HG02970 (cell line): Measurements from ENCODE around the gene EFCAB9.
A peak's percentile ranks its signal among the peaks of the same experiment; 100 is the strongest.
"Not testable (repeated sequence)": the region's sequence is repeated elsewhere in the genome, so short reads cannot be mapped to it uniquely, and the experiment has no call there.

Experiments
- ATAC-seq: cut with Tn5 transposase; IDR thresholded peaks from one replicate; pipeline ENCODE4 v1.9.1; 2021; ENCODE audit warnings: mild to moderate bottlenecking, moderate library complexity, moderate number of reproducible peaks; ENCODE audit not compliant: unreplicated experiment, low FRiP score

EFCAB9 gene

DNA sequence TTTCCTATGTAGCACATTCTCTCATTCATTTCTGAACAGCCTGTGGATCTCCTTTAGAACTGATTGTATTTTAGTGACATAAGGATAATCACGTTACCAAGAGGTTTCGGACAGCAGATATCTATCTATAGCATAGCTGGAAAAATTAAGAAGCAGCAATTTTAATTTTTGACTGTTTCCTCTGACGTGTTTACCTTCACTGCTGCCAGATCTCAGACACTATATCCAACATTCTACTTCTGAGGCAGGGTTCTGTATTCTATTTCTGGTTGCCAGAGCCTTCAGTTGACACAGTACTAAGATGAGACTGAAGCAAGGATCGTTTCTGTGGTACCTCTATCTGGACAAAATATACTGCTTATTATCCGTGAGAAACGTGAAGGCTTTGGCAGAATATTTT is at the start of gene EFCAB9:
TSS of gene EFCAB9 (plus strand) at position 301 of the 400 bp plus-strand sequence. CDS start at position 302, 1 bp downstream.
- ATAC-seq: no peak

GRCh38 chr5:172144291-172144815 is 49.6 kb upstream of the EFCAB9 start:
- no peak for ATAC-seq

- no peak for ATAC-seq
Measured at GRCh38 chr5:172144931-172145869, 48.8 kb upstream of the EFCAB9 start.

GRCh38 chr5:172145870-172146747 is 47.9 kb upstream of the EFCAB9 start:
- no peak for ATAC-seq

DNA sequence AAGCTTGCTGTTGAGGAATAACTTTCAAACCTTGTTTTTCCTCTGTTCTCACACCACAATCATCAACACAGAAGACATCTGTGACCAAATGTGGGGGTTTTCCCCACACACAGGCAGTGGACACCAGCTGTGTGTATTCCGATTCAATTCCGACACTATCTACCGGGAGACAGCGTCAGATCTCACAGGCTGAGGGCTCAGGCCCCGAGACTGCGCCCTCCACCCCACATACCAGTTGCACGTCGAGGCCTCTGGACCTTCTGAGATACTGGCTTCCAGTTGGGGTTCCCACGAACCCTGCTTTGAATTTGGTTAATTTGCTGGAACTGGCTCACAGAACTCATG is 47.3 kb upstream of the EFCAB9 start:
- no peak for ATAC-seq

GRCh38 chr5:172147857-172148256 is 46.1 kb upstream of the EFCAB9 start:
- ATAC-seq: no peak

DNA sequence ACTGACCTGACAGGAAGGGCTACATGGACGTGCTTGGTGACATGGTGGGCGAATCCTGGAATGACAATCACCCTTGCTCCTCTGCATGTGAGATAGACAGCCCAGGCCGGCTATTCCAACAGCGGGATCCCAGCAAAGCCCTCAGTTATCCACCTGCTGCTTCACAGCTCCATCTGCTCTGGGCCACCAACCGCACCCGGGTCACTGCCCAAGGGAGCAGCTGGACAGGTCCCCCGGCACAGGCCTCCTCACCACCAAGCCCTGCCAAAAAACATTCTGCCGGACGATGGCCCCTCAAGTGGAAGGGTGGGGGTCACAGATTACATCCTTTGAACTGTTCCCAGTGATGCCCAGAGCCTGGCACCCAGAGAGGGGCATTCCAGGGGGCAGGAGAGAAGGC is 45.6 kb upstream of the EFCAB9 start:
- ATAC-seq: no peak

GRCh38 chr5:172149073-172149472 is 44.9 kb upstream of the EFCAB9 start:
- no peak for ATAC-seq

DNA sequence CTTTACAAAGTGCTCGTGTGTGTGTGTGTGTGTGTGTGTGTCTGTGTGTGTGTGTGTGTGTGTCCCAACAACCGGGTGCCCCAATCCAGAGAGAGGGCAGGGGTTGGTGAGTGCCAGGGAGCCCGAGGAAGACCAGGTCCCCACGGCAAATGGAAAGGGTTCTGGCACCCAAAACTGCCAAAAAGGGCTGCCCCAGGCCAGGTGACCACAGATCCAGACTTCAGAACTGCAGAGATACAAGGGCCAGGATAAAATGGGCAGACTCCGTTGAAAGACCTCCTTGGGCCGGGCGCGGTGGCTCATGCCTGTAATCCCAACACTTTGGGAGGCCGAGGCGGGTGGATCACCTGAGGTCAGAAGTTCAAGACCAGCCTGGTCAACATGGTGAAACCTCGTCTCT is 44.5 kb upstream of the EFCAB9 start:
- not testable (repeated sequence) for ATAC-seq

DNA sequence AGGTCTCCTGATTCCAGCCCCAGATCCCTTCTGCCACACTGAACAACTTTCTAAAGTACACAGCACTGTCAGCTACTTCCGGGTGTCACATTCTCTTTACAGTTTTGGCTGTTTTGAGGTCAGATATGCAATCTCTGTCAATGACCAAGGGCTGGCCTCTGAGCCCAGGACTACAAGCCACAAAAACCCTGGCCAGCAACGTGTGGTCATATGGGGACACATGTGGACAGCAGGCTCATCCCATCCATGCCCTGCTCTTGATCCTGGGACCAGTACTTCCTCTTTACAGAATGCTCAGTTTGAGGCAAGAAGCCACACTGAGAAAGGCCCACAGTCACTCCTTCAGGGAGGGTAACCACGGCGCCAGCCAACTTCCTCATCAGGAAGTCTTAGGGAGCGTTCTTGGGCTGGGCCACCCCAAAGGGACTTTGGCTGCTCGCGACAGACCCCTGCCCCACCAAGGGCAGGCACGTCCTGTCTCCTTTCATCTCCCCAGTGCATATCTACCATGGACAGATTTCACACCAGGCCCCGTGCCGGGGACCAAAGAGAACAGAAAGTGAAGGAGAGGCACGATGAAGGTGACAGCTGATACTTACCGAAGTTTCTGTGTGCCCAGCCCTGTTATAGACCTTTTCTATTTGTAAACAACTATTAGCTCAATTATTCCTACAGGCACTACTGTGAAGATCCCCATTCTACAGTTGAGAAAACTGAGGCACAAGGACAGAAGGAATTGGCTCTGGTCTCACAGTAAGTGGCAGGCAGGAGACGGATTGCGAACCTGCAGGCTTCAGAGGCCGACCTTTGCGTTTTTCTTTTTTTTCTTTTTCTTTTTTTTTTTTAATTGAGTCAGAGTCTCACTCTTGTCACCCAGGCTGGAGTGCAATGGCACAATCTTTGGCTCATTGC is 43.2 kb upstream of the EFCAB9 start:
- ATAC-seq: peak; percentile 49

DNA sequence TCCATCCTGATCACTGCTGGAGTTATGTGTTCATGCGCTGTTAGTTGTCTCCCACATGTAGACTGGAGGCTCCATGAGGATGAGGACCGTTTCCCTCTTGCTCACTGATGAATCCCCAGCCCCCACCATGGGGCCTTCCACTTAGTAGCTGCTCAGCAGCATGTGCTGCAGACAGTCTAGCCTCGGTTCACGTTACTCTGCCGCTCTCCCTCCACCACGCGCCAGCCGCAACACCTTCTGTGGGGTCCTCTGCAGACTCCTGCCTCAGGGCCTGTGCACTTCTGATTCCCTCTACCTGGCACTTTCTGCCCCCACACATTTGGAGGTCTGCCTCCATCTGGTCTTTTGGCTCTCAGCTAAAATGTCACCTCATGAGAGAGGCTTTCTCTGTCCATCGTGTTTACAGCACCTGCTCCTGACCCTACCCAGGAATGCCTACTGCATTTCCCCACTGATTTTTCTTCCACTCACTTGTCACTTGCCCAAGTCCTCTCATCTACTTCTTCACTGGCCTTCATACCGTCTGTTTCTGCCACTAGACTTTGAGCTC is 42.2 kb upstream of the EFCAB9 start:
- no peak for ATAC-seq

- ATAC-seq: no peak
Measured at GRCh38 chr5:172153695-172154094, 40.3 kb upstream of the EFCAB9 start.

DNA sequence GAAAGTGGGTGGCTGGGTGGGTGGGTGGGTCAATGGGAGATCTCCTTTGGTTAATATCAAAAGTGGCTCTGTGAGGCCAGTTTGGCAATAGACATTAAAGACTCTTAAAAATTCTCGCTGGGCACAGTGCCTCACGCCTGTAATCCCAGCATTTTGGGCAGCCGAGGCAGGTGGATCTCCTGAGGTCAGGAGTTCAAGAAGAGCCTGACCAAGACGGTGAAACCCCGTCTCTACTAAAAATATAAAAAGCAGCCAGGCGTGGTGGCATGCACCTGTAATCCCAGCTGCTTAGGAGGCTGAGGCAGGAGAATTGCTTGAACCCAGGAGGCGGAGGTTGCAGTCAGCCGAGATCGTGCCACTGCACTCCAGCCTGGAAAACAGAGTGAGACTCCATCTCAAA is 38.9 kb upstream of the EFCAB9 start:
- ATAC-seq: not testable (repeated sequence)

GRCh38 chr5:172156541-172156994 is 37.4 kb upstream of the EFCAB9 start:
- no peak for ATAC-seq

DNA sequence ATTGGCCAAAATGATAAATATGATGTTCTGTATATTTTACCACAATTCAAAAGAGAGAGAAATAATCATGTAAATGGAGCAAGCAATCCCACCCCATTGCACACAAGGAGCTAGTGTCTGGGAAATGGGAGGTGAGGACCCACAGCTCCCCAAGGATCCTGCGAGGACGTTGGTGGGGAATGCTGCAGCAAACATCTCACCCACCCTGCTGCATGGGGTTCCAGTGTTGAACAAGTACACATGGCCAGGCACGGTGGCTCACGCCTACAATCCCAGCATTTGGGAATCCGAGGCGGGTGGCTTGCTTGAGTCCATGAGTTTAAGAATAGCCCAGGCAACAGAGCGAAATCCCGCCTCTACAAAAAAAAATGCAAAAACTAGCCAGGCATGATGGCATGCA is 35.0 kb upstream of the EFCAB9 start:
- ATAC-seq: no peak

- ATAC-seq: no peak
Measured at GRCh38 chr5:172160506-172160905, 33.5 kb upstream of the EFCAB9 start.

DNA sequence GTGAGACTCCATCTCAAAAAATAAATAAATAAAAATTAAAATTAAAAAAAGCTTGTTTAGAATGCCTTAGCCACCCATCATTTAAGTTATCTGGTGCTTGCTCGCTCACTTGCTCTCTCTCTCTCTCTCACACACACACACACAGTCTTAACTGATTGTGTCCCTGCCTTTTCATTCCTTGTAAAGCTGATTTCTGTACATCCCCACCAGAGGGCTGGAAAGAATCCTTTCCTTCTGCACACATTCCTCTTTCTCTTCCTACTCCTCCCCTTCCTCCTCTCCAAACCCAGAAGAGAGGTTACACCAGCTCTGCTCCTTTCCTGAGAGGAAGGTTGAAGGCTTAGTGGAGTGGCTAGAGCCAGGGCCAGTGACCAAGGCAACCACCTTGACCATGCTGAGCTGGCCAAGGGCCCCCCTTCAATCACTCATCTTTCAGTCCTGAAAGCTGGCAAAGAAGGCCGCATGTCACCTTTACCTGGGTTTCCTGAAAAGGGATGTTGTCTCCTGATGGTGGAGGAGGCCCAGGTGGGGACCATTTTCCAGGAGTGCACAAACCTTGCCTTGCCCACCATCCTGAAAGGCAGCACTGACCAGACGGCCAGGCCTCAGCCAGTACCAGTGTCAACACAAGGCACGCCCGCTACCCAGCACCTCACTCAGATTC is 31.5 kb upstream of the EFCAB9 start:
- ATAC-seq: no peak

DNA sequence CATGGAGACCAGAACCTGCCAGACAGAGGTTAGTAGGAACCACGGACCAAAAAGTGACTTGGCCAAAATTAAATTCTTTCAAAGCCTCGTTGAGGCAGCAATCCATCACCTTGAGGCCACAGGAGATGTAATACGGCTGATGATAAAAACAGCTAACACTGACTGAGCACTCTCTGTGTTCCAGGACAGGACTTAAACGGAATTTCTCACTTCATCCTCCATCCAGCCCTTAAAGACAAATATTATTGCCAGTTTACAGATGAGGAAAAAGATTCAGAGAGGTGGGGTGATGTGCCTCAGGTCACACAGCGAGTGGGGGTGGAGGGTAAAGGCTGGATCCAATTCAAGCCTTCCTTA is 31.0 kb upstream of the EFCAB9 start:
- no peak for ATAC-seq

GRCh38 chr5:172163346-172163745 is 30.6 kb upstream of the EFCAB9 start:
- no peak for ATAC-seq
